HG03175 (cell line): ENCODE measurements around the gene PRRG2.

ENCODE experiments used
- ATAC-seq: cut with Tn5 transposase; IDR thresholded peaks from one replicate; pipeline ENCODE4 v1.9.1; 2021; ENCODE audit warnings: mild to moderate bottlenecking, moderate library complexity; ENCODE audit not compliant: unreplicated experiment

PRRG2 gene

GRCh38 chr19:49585023-49585422, 3.9 kb downstream of the PRRG2 start:
- ATAC-seq: no peak

GRCh38 chr19:49587227-49587626, 6.1 kb downstream of the PRRG2 start:
- no peak for ATAC-seq

DNA sequence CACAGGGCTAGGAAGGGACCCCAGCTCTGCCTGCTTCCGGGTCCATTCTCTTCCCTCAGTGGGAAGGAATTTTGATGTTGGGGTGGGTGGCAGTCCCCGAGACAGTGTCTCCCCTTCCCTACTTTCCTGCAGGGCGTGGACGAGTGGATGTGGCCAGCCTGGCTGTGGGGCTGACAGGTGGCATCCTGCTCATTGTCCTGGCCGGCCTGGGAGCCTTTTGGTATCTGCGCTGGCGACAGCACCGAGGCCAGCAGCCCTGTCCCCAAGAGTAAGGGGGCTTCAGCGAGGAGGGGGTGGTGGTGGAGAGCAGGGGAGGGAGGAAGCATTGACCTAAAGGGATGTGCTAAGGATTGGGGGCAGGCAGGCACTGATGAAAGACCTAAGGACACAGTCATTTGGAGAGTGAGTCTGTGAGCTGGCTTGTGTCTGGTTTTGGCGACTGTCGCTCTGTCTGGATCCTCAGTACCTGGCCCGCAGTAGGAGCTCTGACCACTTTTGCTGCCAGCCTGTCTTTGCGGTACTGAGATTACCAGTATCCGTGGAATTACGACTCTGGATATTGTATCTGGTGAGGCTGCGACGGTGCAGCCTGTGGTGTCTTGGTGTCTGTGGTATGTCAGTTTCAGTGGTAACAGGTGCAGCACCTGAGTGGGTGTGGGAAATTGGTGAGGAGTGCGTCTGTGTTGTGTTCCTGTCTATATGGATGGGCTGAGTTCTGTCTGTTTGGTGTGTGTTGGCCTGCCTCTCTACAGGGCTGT, 7.4 kb downstream of the PRRG2 start:
- ATAC-seq: no peak

DNA sequence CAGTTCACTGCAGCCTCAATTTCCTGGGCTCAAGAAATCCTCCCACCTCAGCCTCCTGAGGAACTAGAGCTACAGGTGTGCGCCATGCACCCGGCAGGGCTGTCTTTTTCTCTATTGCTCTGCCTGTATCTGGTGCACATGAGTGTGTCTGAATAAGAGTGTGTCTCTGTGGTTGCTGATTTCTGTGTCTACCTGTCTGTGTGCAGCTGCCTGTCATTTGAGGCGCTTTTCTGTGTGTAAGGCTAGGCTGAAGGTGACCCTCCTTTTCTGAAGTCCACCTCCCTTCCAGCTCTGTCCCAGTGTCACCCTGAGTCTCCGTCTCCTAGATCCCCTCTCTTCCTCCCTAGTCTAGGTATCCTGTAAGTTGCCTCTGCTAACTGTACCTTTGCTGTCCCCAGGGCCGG, 8.4 kb downstream of the PRRG2 start:
- no peak for ATAC-seq

- peak; percentile 71 for ATAC-seq
These were observed 9.2 kb downstream of the PRRG2 start for GRCh38 chr19:49590071-49590970.

DNA sequence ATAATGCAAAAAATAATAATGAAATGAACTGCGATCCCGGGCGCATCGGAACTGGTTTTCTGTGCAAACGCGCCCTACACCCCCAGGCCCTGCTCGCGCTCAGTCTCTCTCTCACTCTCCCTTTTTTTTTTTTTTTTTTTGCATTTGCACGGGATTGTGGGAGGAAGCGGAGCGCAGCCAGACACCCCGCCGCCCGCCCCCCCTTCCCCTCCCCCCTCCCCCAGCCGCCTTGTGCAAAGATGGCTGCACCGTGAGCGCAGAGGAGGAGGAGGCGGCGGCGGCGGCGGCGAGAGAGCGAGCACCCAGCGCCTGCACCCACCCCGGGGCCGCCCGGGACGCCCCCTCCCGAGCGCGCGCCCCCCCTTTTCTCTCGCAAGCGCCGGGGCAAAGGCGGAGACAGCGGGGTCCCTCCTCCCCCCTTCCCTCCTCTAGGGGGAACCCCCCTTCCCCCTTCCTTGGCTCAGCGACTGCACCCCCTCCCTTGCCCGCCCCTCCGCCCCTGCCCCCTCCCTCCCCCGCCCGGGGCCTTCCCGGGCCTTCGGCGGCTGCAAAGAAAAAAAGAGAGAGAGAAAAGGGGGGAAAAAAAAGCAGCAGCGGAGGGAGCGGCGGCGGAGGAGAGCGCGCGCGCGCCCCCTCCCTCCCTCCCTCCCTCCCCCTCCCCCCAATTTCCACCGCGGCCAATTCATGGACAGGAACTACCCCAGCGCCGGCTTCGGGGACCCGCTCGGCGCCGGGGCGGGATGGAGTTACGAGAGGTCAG, 10.0 kb downstream of the PRRG2 start, which contains the start of gene PRR12:
Gene PRR12, plus strand, starts transcription at position 212 of the 760 bp plus-strand sequence. Its CDS starts 473 bp downstream, at position 685.
- ATAC-seq: no peak

- no peak for ATAC-seq
These were observed 10.8 kb downstream of the PRRG2 start for GRCh38 chr19:49591731-49592485.

DNA sequence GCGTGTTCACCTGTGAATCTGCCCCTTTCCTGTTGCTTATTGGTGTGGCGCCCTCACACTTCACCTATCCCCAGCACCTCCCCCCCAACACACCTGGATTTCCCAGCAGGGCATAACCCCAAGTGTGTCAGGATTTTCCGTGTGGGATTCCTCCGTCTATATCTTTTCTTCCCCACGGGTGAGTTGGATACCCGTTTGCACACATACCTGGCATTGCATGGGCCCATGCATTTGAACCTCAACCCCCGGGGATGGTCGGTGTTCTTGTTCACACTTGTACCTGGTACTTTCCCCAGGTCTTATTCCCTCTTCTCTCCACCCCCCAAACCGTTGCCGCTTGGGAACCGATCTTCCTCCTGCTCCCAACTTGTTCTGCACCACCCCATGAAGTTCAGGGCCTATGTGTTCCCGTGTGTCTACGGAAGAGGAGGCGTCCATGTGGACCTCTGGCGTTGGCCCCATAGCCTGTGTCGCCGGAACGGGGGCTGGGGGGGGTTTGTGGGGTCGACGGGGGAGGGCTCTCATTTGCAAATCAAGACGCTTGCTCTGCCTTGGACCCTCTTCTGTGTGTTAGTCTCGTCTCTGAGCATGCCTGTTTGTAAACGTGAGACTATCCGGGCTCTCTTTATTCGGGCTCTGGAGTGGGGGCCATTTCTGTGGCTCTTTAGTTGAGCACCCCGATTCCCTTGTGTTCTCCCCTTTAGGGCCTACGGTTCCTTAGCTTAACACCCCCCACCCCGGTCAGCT, 11.5 kb downstream of the PRRG2 start:
- no peak for ATAC-seq

DNA sequence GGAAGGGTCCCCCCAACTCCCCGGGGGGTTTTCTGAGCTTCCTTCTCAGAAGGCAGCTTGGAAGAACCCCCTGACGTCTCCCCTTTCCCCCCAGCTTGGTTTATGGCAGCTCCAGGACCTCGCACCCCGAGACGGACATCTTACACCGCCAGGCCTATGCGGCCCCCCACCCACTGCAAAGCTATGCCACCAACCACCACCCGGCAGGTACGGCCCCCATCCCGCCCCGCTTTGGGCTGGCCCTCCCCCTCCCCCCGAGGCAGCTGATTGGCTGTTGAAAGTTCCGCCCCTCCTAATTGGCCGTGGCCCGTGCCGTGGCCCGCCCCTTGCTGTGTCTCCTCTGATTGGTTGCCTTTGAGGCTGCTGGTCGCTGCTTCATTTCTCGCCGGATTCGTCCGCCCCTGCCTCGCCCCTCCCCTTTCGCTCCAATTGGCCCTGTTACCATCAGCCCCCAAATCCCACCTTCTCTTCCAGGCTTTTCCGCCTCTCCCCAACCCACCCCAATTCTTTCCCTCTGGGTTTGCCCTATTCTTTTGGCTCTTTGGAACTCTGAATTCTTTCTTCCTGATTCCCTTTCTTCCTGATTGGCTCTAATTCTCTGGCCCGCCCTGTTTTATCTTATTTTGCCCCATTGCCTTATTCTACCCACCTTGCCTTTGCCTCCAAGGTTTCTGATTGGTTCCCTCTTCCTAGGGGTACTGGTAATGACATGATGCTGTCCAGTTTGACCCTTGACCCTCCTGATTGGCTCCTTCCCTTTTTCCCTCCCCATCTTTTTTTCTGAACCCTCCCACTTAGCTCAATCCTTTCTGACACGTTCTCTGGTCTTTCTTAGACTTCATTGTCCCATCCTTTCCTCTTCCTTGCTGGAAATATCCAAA, 12.4 kb downstream of the PRRG2 start:
- peak; percentile 47 for ATAC-seq

DNA sequence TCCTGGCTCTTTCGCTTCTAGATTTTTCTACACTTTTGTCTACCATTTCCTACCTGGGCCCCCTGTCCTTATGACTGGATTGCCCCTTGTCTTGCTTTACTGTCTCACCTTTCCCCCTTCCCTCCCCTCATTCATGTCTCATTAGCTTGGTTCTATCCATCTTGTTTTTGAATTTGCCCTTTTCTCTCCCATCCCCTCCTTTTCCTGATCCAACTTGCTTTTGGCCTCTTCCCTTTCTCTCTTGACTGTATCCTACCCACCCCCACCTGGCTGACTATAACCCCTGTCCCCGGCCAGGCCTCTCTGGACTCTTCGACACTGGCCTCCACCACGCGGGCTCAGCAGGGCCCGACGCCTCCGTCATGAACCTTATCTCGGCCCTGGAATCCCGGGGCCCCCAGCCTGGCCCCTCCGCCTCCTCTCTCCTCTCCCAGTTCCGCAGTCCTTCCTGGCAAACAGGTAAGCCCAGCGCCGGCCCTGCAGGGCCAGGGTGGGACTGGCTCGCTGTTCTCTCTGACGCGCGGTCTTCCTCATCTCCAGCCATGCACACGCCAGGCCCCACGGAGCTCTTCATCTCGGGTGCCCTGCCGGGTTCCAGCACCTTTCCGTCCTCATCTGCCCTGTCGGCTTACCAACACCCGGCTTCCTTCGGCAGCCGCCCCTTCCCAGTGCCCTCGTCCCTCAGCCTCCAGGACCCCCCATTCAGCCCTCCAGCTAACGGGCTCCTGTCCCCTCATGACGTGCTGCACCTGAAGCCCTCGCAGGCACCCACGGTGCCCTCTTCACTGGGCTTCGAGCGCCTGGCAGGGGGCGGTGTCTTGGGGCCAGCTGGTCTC, 13.3 kb downstream of the PRRG2 start:
- ATAC-seq: no peak

GRCh38 chr19:49594993-49595818, 14.1 kb downstream of the PRRG2 start:
- no peak for ATAC-seq

DNA sequence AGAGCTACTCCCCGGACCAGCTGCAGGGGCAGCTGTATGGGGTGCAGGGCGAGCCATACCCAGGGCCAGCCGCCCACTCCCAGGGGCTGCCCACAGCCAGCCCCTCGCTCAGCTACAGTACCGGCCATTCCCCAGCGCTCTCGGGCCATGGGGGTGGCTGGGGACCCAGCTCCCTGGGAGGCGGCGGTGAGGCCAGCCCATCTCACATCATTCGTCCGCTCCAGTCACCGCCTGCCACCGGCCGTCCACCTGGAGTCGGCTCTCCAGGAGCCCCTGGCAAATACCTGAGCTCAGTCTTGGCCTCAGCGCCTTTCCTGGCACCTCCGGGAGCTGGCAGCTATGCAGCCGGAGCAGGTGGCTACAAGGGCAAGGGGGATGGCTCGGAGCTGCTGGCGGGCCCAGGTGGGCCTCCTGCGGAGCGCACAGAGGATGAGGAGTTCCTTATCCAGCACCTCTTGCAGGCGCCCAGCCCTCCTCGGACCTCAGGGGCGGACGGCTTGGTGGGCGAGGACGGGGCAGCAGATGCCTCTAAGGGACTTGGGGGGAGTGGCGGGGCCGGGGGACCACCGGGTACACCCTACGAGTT, 14.8 kb downstream of the PRRG2 start:
- ATAC-seq: no peak

GRCh38 chr19:49596407-49596806, 15.3 kb downstream of the PRRG2 start:
- ATAC-seq: no peak

GRCh38 chr19:49596954-49597702, 16.0 kb downstream of the PRRG2 start:
- no peak for ATAC-seq

- no peak for ATAC-seq
These were observed 16.5 kb downstream of the PRRG2 start for GRCh38 chr19:49597703-49597974.
